Bronchial epithelial cell (primary cell): ENCODE measurements around the gene DDX51. TPM values are rescaled to one million over a fixed set of nuclear protein-coding genes. Genes with fewer than 3 reads are reported as not detected.

ENCODE experiments used
- DNase-seq: peaks from one replicate; pipeline ENCODE4 v3.0.0-alpha.2; 2010; ENCODE audit warnings: low read depth
- FAIRE-seq: peaks from 2 replicates; lab custom pipeline; 2011; peaks lifted over from hg19 to GRCh38; lab: Jason Lieb, UNC
- H3K27me3 ChIP-seq: 2 replicates; pipeline ENCODE4 v1.5.1; 2011; ENCODE audit warnings: low read length; ENCODE audit not compliant: control insufficient read depth, insufficient read depth
- H3K36me3 ChIP-seq: 2 replicates; pipeline ENCODE4 v1.5.1; 2011; ENCODE audit warnings: low read length; ENCODE audit not compliant: control insufficient read depth, insufficient read depth
- H3K4me3 ChIP-seq: 2 replicates; pipeline ENCODE4 v1.5.1; 2011; ENCODE audit warnings: mild to moderate bottlenecking, low read depth, low read length, control low read depth
- CTCF ChIP-seq: IDR thresholded peaks from 2 replicates; pipeline ENCODE4 v1.5.1; 2011; ENCODE audit warnings: mild to moderate bottlenecking, moderate library complexity, low read length, control low read depth, inconsistent platforms; ENCODE audit not compliant: insufficient read depth, severe bottlenecking
- total RNA-seq: library from RNA; depleted of rRNA; stranded (reverse); fragments of >200 nt; gene quantifications from 2 replicates; pipeline ENCODE4 v1.2.1, GENCODE V29; 2014

The DDX51 gene
- total RNA-seq, 1 donor from 2014 or later: 10.0 TPM

- Histone ChIP-seq H3K27me3 (no peaks in the 10 kb centered on the region), H3K36me3 (no peaks in the 10 kb centered on the region), H3K4me3 (no peak overlapping the region)
- TF ChIP-seq CTCF: no peak
- no peak for FAIRE-seq
- DNase-seq: no peak
These were observed 42.2 kb upstream of the DDX51 start for GRCh38 chr12:132186208-132186856.

- no peak for DNase-seq
- Histone ChIP-seq H3K36me3 (no peaks in the 10 kb centered on the region), H3K4me3 (no peak overlapping the region), H3K27me3 (no peaks in the 10 kb centered on the region)
- FAIRE-seq: no peak
- no peak for TF ChIP-seq CTCF
These were observed 41.6 kb upstream of the DDX51 start for GRCh38 chr12:132185705-132186104.

- no peak for FAIRE-seq
- Histone ChIP-seq H3K27me3 (no peaks in the 10 kb centered on the region), H3K4me3 (no peak overlapping the region), H3K36me3 (no peaks in the 10 kb centered on the region)
- no peak for DNase-seq
- no peak for TF ChIP-seq CTCF
These were observed 38.7 kb upstream of the DDX51 start for GRCh38 chr12:132182711-132183365.

- Histone ChIP-seq H3K36me3 (no peaks in the 10 kb centered on the region), H3K27me3 (no peaks in the 10 kb centered on the region), H3K4me3 (no peak overlapping the region)
- TF ChIP-seq CTCF: no peak
- no peak for FAIRE-seq
- no peak for DNase-seq
These were observed 38.1 kb upstream of the DDX51 start for GRCh38 chr12:132182206-132182710.

GRCh38 chr12:132181570-132182200 lies 37.6 kb upstream of the DDX51 start:
- Histone ChIP-seq H3K27me3 (no peaks in the 10 kb centered on the region), H3K4me3 (no peak overlapping the region), H3K36me3 (no peaks in the 10 kb centered on the region)
- no peak for TF ChIP-seq CTCF
- FAIRE-seq: no peak
- no peak for DNase-seq
